ENCODE measurements around the gene GOSR2. TPM values are rescaled to one million over a fixed set of nuclear protein-coding genes. Genes with fewer than 3 reads are reported as not detected.
"Not testable (repeated sequence)": the region's sequence is repeated elsewhere in the genome, so short reads cannot be mapped to it uniquely, and the experiment has no call there.

Gene GOSR2
- total and polyA plus RNA-seq, 2 donors (not counting 1 experiment from before 2014, with no cell fraction given): 49.5 to 72.8 TPM

GRCh38 chr17:46916623-46917022 lies 6.3 kb upstream of the GOSR2 start:
- Histone ChIP-seq H2AFZ (ENCODE audit: low read length) (no peak overlapping the region), H3K4me3 (replicated peaks in 1 of 4; ENCODE audit: control extremely low read depth in 1 of 4, insufficient read depth in 1 of 4, low read depth in 3 of 4, low read length in 4 of 4) (no peak overlapping the region), H3K79me2 (ENCODE audit: control insufficient read depth, insufficient read depth, low read length) (no peaks in the 10 kb centered on the region), H4K20me1 (ENCODE audit: control insufficient read depth, extremely low read depth, insufficient read depth, low read length) (no peaks in the 10 kb centered on the region), H3K4me1 (ENCODE audit: control insufficient read depth, extremely low read depth, insufficient read depth, low read length) (no peaks in the 10 kb centered on the region), H3K9ac (ENCODE audit: insufficient read depth, low read length) (no peak overlapping the region), H3K27me3 (ENCODE audit: control insufficient read depth, insufficient read depth, low read length) (peaks cover 3% of the 10 kb centered on the region), H3K36me3 (ENCODE audit: control insufficient read depth, insufficient read depth, low read length) (no peaks in the 10 kb centered on the region), H3K4me2 (ENCODE audit: extremely low read depth, insufficient read depth, low read length) (no peak overlapping the region), H3K9me3 (ENCODE audit: control insufficient read depth, insufficient read depth, low read depth, low read length) (no peaks in the 10 kb centered on the region), H3K27ac (ENCODE audit: insufficient read depth, low read length) (no peak overlapping the region)
- TF ChIP-seq CTCF (conservative IDR thresholded peaks at IDR 0.05 in 1 of 2, IDR thresholded peaks at IDR 0.05 in 1 of 2; ENCODE audit: low read depth in 1 of 2, low read length in 2 of 2): no peak
- no peak for TF ChIP-seq EZH2 (IDR thresholded peaks at IDR 0.05; ENCODE audit: low read length, missing control alignments)
- DNase-seq (ENCODE audit: low read depth in 2 of 2): no peak

- no peaks in the 10 kb centered on the region for H3K9me3 ChIP-seq (ENCODE audit: control insufficient read depth, insufficient read depth, low read depth, low read length)
- H3K9ac ChIP-seq (ENCODE audit: insufficient read depth, low read length): no peak overlapping the region
- H3K4me1 ChIP-seq (ENCODE audit: control insufficient read depth, extremely low read depth, insufficient read depth, low read length): no peaks in the 10 kb centered on the region
- H4K20me1 ChIP-seq (ENCODE audit: control insufficient read depth, extremely low read depth, insufficient read depth, low read length): no peaks in the 10 kb centered on the region
- DNase-seq (ENCODE audit: low read depth in 2 of 2): no peak
- no peaks in the 10 kb centered on the region for H3K79me2 ChIP-seq (ENCODE audit: control insufficient read depth, insufficient read depth, low read length)
- no peak overlapping the region for H3K27ac ChIP-seq (ENCODE audit: insufficient read depth, low read length)
- no peak overlapping the region for H2AFZ ChIP-seq (ENCODE audit: low read length)
- no peaks in the 10 kb centered on the region for H3K36me3 ChIP-seq (ENCODE audit: control insufficient read depth, insufficient read depth, low read length)
- H3K27me3 ChIP-seq (ENCODE audit: control insufficient read depth, insufficient read depth, low read length): peaks cover 3% of the 10 kb centered on the region
- H3K4me2 ChIP-seq (ENCODE audit: extremely low read depth, insufficient read depth, low read length): no peak overlapping the region
- TF ChIP-seq EZH2 (IDR thresholded peaks at IDR 0.05; ENCODE audit: low read length, missing control alignments) (no peak), CTCF (conservative IDR thresholded peaks at IDR 0.05 in 1 of 2, IDR thresholded peaks at IDR 0.05 in 1 of 2; ENCODE audit: low read depth in 1 of 2, low read length in 2 of 2) (no peak)
- H3K4me3 ChIP-seq (replicated peaks in 1 of 4; ENCODE audit: control extremely low read depth in 1 of 4, insufficient read depth in 1 of 4, low read depth in 3 of 4, low read length in 4 of 4): no peak overlapping the region
Measured at GRCh38 chr17:46917041-46917440, 5.9 kb upstream of the GOSR2 start.

- Histone ChIP-seq H3K4me3 (replicated peaks in 1 of 4; ENCODE audit: control extremely low read depth in 1 of 4, insufficient read depth in 1 of 4, low read depth in 3 of 4, low read length in 4 of 4) (no peak overlapping the region), H3K36me3 (ENCODE audit: control insufficient read depth, insufficient read depth, low read length) (no peaks in the 10 kb centered on the region), H3K27me3 (ENCODE audit: control insufficient read depth, insufficient read depth, low read length) (peaks cover 3% of the 10 kb centered on the region), H2AFZ (ENCODE audit: low read length) (no peak overlapping the region), H3K79me2 (ENCODE audit: control insufficient read depth, insufficient read depth, low read length) (no peaks in the 10 kb centered on the region), H3K9me3 (ENCODE audit: control insufficient read depth, insufficient read depth, low read depth, low read length) (no peaks in the 10 kb centered on the region), H3K4me1 (ENCODE audit: control insufficient read depth, extremely low read depth, insufficient read depth, low read length) (no peaks in the 10 kb centered on the region), H3K4me2 (ENCODE audit: extremely low read depth, insufficient read depth, low read length) (no peak overlapping the region), H4K20me1 (ENCODE audit: control insufficient read depth, extremely low read depth, insufficient read depth, low read length) (no peaks in the 10 kb centered on the region), H3K9ac (ENCODE audit: insufficient read depth, low read length) (no peak overlapping the region), H3K27ac (ENCODE audit: insufficient read depth, low read length) (no peak overlapping the region)
- no peak for DNase-seq (ENCODE audit: low read depth in 2 of 2)
- TF ChIP-seq EZH2 (IDR thresholded peaks at IDR 0.05; ENCODE audit: low read length, missing control alignments) (no peak), CTCF (conservative IDR thresholded peaks at IDR 0.05 in 1 of 2, IDR thresholded peaks at IDR 0.05 in 1 of 2; ENCODE audit: low read depth in 1 of 2, low read length in 2 of 2) (no peak)
Measured at GRCh38 chr17:46917516-46917915, 5.4 kb upstream of the GOSR2 start.

GRCh38 chr17:46921962-46922361 lies 998 bp upstream of the GOSR2 start:
- not testable (repeated sequence) for H3K27ac ChIP-seq (ENCODE audit: insufficient read depth, low read length); H2AFZ ChIP-seq (ENCODE audit: low read length); H3K9ac ChIP-seq (ENCODE audit: insufficient read depth, low read length); H4K20me1 ChIP-seq (ENCODE audit: control insufficient read depth, extremely low read depth, insufficient read depth, low read length); H3K9me3 ChIP-seq (ENCODE audit: control insufficient read depth, insufficient read depth, low read depth, low read length); H3K4me1 ChIP-seq (ENCODE audit: control insufficient read depth, extremely low read depth, insufficient read depth, low read length); H3K36me3 ChIP-seq (ENCODE audit: control insufficient read depth, insufficient read depth, low read length); H3K4me2 ChIP-seq (ENCODE audit: extremely low read depth, insufficient read depth, low read length); H3K27me3 ChIP-seq (ENCODE audit: control insufficient read depth, insufficient read depth, low read length); DNase-seq (ENCODE audit: low read depth in 2 of 2)
- Histone ChIP-seq H3K79me2 (ENCODE audit: control insufficient read depth, insufficient read depth, low read length) (peaks cover 40% of the 10 kb centered on the region), H3K4me3 (replicated peaks in 1 of 4; ENCODE audit: control extremely low read depth in 1 of 4, insufficient read depth in 1 of 4, low read depth in 3 of 4, low read length in 4 of 4) (peak overlapping the region in 1 of 4 experiments; percentile 99)

Measured in fibroblast of lung (primary cell).